AG09309 (cell line): Measurements from ENCODE around the gene IL12A.
A peak's percentile ranks its signal among the peaks of the same experiment; 100 is the strongest.

Source experiments
- DNase-seq: peaks from one replicate; pipeline ENCODE4 v3.0.0-alpha.2; 2010; ENCODE audit warnings: low read depth
- H3K4me3 ChIP-seq: 2 replicates; pipeline ENCODE4 v1.5.1; 2011; ENCODE audit warnings: mild to moderate bottlenecking, low read depth, low read length, moderate library complexity; ENCODE audit not compliant: control insufficient read depth
- TF ChIP-seq, protein P1 (sequence below): IDR thresholded peaks from 2 replicates; pipeline ENCODE4 v1.5.1; 2011; ENCODE audit warnings: mild to moderate bottlenecking, low read depth, low read length, inconsistent platforms; ENCODE audit not compliant: insufficient read depth, control insufficient read depth; ENCODE audit errors: missing control alignments

IL12A gene

GRCh38 chr3:159996959-159997358, 8.3 kb downstream of the IL12A start:
- TF ChIP-seq, protein P1, sequence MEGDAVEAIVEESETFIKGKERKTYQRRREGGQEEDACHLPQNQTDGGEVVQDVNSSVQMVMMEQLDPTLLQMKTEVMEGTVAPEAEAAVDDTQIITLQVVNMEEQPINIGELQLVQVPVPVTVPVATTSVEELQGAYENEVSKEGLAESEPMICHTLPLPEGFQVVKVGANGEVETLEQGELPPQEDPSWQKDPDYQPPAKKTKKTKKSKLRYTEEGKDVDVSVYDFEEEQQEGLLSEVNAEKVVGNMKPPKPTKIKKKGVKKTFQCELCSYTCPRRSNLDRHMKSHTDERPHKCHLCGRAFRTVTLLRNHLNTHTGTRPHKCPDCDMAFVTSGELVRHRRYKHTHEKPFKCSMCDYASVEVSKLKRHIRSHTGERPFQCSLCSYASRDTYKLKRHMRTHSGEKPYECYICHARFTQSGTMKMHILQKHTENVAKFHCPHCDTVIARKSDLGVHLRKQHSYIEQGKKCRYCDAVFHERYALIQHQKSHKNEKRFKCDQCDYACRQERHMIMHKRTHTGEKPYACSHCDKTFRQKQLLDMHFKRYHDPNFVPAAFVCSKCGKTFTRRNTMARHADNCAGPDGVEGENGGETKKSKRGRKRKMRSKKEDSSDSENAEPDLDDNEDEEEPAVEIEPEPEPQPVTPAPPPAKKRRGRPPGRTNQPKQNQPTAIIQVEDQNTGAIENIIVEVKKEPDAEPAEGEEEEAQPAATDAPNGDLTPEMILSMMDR, result no peak
- H3K4me3 ChIP-seq, result no peak overlapping the region

DNA sequence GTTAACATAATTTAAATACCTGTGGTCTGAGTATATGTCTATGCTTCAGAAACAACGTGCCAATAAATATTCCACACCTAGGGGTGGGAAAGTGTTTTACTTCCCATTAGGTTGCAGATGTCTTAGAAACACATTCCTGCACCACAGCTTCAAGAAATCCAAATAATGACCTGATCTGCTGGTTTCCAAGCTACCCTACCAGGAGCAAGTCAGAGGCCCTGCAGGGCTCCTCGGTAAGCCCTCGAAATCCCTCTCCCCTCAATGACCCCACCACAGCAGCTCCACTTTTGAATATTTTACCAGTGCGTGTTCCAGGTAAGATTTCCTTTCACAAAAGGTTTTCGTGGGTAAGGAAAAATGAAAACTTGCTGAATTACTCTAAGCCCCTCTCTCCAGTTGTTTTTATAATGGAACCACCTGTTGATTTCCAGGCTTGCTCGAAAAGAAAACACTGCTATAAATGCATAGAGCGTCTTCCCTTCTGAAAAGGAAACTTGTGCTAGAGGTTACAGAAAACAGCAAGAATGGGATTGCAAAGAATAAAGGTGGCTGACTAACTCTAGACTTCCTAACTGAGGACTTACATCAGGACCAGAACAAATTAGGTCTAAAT, 12.6 kb downstream of the IL12A start:
- TF ChIP-seq, protein P1, result no peak
- no peak overlapping the region for H3K4me3 ChIP-seq
- DNase-seq, result no peak

More at GRCh38 chr3:159996959-159997358, 8.3 kb downstream of the IL12A start:
- no peak for DNase-seq

DNA sequence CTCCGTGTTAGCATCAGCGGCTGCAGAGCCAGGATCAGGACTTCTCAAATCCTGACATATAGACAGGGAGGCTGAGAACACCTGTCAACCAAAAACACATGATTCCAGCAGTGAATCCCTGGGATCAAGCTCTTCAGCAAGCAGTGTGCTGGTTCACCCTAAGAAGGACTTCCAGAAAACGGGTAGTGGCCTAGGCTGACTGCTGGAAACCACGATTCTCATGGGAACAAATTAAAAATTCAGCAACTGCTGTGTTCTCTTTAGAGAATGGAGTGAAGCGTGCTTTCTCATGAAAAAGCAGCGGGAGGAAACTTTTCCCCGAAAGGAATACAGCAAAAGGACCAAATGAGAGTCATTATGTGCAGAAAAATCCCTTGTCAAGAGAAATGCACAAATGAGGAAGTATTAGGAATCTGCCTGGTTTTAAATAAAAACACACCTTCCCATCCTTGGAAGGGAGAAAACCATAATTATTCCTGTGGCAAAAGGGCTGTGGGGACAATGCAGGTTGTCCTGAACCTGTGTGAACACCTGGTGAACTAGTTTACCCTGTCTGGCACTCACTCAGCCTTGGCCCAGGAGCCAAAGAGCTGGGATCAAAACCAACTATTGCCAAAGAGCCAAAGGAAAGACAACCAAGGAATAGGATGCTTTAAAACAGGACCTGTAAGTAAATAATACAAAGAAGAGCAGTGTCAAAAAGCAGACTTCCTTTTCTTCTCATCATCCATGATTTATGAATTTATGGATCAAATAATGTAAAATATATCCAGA, 13.4 kb downstream of the IL12A start:
- TF ChIP-seq, protein P1, result no peak
- no peak overlapping the region for H3K4me3 ChIP-seq

DNA sequence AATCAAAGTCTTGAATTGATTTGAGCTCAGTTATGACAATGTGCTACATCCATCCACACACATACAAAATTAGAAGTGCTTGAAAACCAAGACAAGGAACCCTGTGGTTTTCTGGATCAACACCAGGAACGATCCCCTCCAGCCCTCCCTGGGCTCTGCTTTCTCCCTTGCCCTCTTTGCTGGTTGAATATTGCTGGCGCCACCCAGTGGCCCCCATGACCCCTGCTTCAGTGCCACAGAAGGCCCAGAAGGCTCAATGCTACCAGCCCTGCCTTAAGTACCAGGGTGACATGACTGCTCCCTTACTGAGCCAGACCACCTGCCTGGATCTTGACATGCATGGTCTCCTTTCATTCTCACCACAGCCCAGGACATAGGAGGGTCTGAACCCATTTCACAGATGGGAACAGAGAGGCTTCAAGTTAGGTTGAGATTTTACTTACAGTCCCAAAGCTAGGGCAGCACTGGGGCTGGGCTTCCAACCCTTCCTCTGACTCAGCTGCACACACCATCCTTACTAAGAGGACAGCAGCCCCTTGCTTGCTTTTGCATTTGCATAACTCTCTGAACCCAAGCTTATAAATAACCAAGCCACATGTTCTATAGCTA, 15.0 kb downstream of the IL12A start:
- H3K4me3 ChIP-seq, result no peak overlapping the region
- TF ChIP-seq, protein P1, result peak; percentile 69
- no peak for DNase-seq

More for the DNA sequence above, 13.4 kb downstream of the IL12A start:
- no peak for DNase-seq

DNA sequence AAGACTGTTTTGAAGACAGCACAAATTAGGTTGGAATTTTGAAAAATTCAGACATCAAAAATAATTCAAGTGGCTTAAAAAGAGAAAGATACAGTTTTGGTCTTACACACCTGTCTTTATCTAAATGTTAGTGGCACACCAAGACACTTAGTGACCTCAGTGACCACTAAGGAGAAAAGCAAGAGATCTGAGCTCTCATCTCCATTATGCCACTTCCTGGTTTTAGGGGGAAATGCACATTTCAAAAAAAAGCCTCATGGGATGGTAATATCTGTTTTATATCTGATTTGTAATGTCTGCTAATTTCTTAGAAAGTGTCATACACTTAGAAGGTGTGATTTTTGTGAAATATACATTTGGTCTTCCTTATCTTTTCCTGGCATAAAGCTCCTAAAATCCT, 16.4 kb downstream of the IL12A start:
- TF ChIP-seq, protein P1, result no peak
- DNase-seq, result no peak
- H3K4me3 ChIP-seq, result no peak overlapping the region

GRCh38 chr3:160006282-160007163, 17.9 kb downstream of the IL12A start:
- no peak overlapping the region for H3K4me3 ChIP-seq
- peak; percentile 51 for DNase-seq
- TF ChIP-seq, protein P1, result peak; percentile 94
